Tibial nerve (tissue), 4 donors: ENCODE measurements around the gene TTC28.

Source experiments
- CTCF ChIP-seq, 5 experiments: fragments of 200-600 bp in 3 of 5; fragments of 450-650 bp in 2 of 5; sonication (generic) in 3 of 5; IDR thresholded peaks; one replicate each; pipeline ENCODE4 v1.5.1; 2016 to 2019; ENCODE audit warnings: antibody characterized with exemption in 5 of 5, mild to moderate bottlenecking in 3 of 5, moderate library complexity in 2 of 5
- EP300 ChIP-seq, 2 donors: sonication (generic); formaldehyde crosslinking; IDR thresholded peaks; one replicate each; pipeline ENCODE4 v1.6.1; 2017; ENCODE audit warnings: antibody characterized with exemption in 2 of 2, mild to moderate bottlenecking in 1 of 2
- POLR2A ChIP-seq, 2 donors: fragments of 450-650 bp; IDR thresholded peaks; one replicate each; pipeline ENCODE4 v1.6.1; 2017; ENCODE audit warnings: antibody characterized with exemption in 2 of 2, mild to moderate bottlenecking in 2 of 2, moderate library complexity in 2 of 2

- TF ChIP-seq CTCF (IDR thresholded peaks at IDR 0.05) (no peak), POLR2A (IDR thresholded peaks at IDR 0.05) (no peak), EP300 (IDR thresholded peaks at IDR 0.05) (no peak)
These were observed 229.5 kb downstream of the TTC28 start for GRCh38 chr22:28450109-28450508.
